IPS-NIHi7 (cell line): ENCODE measurements around the gene FOXE1.
A peak's percentile ranks its signal among the peaks of the same experiment; 100 is the strongest.

Source experiments
- DNase-seq: peaks from one replicate; pipeline ENCODE4 v3.0.0; 2012; ENCODE audit warnings: mixed read lengths; ENCODE audit errors: extremely low spot score

The FOXE1 gene

GRCh38 chr9:97866300-97866699 is 13.3 kb downstream of the FOXE1 start:
- no peak for DNase-seq

GRCh38 chr9:97866848-97867247 is 13.8 kb downstream of the FOXE1 start:
- no peak for DNase-seq

GRCh38 chr9:97868859-97869258 is 15.8 kb downstream of the FOXE1 start:
- peak; percentile 20 for DNase-seq

- DNase-seq, result peak; percentile 4
Measured at GRCh38 chr9:97873425-97873824, 20.4 kb downstream of the FOXE1 start.

- DNase-seq, result peak; percentile 10
Measured at GRCh38 chr9:97873882-97874281, 20.9 kb downstream of the FOXE1 start.

GRCh38 chr9:97874624-97875023 is 21.6 kb downstream of the FOXE1 start:
- DNase-seq, result peak; percentile 5

- peak; percentile 2 for DNase-seq
Measured at GRCh38 chr9:97875111-97875510, 22.1 kb downstream of the FOXE1 start.

GRCh38 chr9:97876061-97876460 is 23.0 kb downstream of the FOXE1 start:
- no peak for DNase-seq

GRCh38 chr9:97880336-97880735 is 27.3 kb downstream of the FOXE1 start:
- DNase-seq, result no peak

GRCh38 chr9:97889941-97890887 is 37.2 kb downstream of the FOXE1 start:
- DNase-seq, result peak; percentile 84

- DNase-seq, result no peak
Measured at GRCh38 chr9:97891736-97892135, 38.7 kb downstream of the FOXE1 start.

- DNase-seq, result no peak
Measured at GRCh38 chr9:97892421-97892820, 39.4 kb downstream of the FOXE1 start.

GRCh38 chr9:97895211-97895610 is 42.2 kb downstream of the FOXE1 start:
- no peak for DNase-seq

GRCh38 chr9:97895695-97896332 is 42.8 kb downstream of the FOXE1 start:
- DNase-seq, result peak; percentile 76

- no peak for DNase-seq
Measured at GRCh38 chr9:97900103-97900737, 47.2 kb downstream of the FOXE1 start.

- peak; percentile 73 for DNase-seq
Measured at GRCh38 chr9:97900738-97901565, 47.9 kb downstream of the FOXE1 start.

- no peak for DNase-seq
Measured at GRCh38 chr9:97903177-97903576, 50.2 kb downstream of the FOXE1 start.

- no peak for DNase-seq
Measured at GRCh38 chr9:97904725-97905124, 51.7 kb downstream of the FOXE1 start.

GRCh38 chr9:97905228-97905627 is 52.2 kb downstream of the FOXE1 start:
- DNase-seq, result no peak
